ENCODE data around the gene RASGRP3.

DNA sequence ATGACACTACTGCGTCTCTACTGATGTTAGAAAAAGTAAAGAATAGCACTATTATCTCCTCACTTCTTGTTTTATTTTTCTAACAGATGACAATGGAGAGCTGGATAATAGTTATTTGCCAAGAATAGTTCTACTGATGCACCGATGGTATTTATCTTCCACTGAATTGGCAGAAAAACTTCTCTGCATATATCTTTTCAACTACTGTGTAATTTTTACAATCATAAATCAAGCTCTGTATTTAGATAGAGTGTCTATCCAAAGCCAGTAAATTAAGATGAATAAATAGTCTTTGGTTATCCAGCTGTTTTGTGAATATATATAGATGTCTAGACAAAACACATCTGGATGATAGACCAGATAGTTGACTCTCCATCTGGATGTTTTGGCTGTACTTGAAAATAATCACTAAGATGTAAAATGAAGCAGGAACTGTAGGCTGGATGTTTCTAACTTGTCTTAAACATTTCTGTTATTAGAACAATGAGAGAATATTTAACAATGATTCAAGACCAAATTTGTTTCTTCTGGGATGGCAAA, 40.1 kb downstream of the RASGRP3 start:
- TF ChIP-seq CTCF (IDR thresholded peaks at IDR 0.05) (no peak), POLR2A (IDR thresholded peaks at IDR 0.05) (no peak)

All from uterus (tissue), 2 donors.